Measurements from ENCODE around the gene RPP21.

RPP21 gene

DNA sequence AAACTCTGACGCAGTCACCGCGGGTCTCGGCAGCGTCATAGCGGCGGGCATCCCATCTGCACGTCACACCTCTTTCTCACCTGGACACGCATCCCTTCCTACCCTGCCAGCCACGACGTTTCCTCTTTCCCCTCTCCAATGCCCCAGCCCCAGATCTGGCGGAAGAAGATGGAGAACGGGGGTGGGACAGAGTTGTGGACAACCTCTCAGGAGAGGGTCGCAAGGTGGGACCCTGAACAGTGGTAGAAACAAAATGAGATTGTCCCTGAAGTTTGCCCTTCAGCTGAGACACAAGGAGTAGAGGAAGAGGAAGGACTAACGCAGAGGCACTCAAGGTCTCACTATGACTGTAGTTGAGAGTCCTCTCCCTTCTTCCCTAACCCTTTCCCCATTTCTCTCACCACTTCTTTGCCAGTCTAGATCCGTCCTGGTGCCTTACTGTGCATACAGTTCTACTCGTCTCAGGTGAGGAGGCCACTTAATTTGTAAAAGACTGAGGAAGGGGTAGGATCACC, 17.7 kb upstream of the RPP21 start (continued):
- TF ChIP-seq GLIS1 (tag by site-specific recombination; IDR thresholded peaks at IDR 0.05): peak; percentile 84
- TF ChIP-seq ZNF366 (tag by site-specific recombination; conservative IDR thresholded peaks at IDR 0.05): 0 out of 2 replicates have a peak, but pooled peaks have one; percentile 18
- TF ChIP-seq ZNF19 (tag by site-specific recombination; IDR thresholded peaks at IDR 0.05; ENCODE audit: low read depth): no peak
- no peak for TF ChIP-seq MYNN (tag by site-specific recombination; IDR thresholded peaks at IDR 0.05; ENCODE audit: borderline replicate concordance)
- no peak for TF ChIP-seq ZBTB44 (tag by site-specific recombination; IDR thresholded peaks at IDR 0.05)
- TF ChIP-seq ZNF585B (tag by site-specific recombination; IDR thresholded peaks at IDR 0.05): no peak
- TF ChIP-seq ZNF26 (tag by site-specific recombination; IDR thresholded peaks at IDR 0.05): no peak
- no peak for TF ChIP-seq ZNF837 (tag by site-specific recombination; IDR thresholded peaks at IDR 0.05)
- no peak for TF ChIP-seq ZNF133 (tag by site-specific recombination; IDR thresholded peaks at IDR 0.05)
- TF ChIP-seq, protein P1, sequence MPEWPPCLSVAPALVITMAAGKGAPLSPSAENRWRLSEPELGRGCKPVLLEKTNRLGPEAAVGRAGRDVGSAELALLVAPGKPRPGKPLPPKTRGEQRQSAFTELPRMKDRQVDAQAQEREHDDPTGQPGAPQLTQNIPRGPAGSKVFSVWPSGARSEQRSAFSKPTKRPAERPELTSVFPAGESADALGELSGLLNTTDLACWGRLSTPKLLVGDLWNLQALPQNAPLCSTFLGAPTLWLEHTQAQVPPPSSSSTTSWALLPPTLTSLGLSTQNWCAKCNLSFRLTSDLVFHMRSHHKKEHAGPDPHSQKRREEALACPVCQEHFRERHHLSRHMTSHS (tag by site-specific recombination; IDR thresholded peaks at IDR 0.05): no peak
- TF ChIP-seq SALL2 (tag by site-specific recombination; IDR thresholded peaks at IDR 0.05; ENCODE audit: borderline replicate concordance): no peak
- no peak for TF ChIP-seq ZNF596 (tag by site-specific recombination; IDR thresholded peaks at IDR 0.05)
- TF ChIP-seq ZNF664 (tag by site-specific recombination; IDR thresholded peaks at IDR 0.05): no peak
- no peak for TF ChIP-seq ZSCAN5A (tag by site-specific recombination; IDR thresholded peaks at IDR 0.05)
- TF ChIP-seq HOXC10 (CRISPR knock-in tag; IDR thresholded peaks at IDR 0.05): no peak
- TF ChIP-seq ZEB2 (tag by site-specific recombination; IDR thresholded peaks at IDR 0.05): peak; percentile 65
- TF ChIP-seq ZNF404 (tag by site-specific recombination; IDR thresholded peaks at IDR 0.05): no peak
- peak; percentile 24; the same call in 1 of the 2 replicates for TF ChIP-seq SP7 (tag by site-specific recombination; IDR thresholded peaks at IDR 0.05)
- TF ChIP-seq PRDM1 (tag by site-specific recombination; IDR thresholded peaks at IDR 0.05): peak; percentile 8; the same call in 1 of the 2 replicates
- no peak for TF ChIP-seq ZNF391 (tag by site-specific recombination; IDR thresholded peaks at IDR 0.05; ENCODE audit: borderline replicate concordance, low read depth)
- TF ChIP-seq ZNF623 (tag by site-specific recombination; IDR thresholded peaks at IDR 0.05): no peak
- no peak for TF ChIP-seq ZNF214 (tag by site-specific recombination; IDR thresholded peaks at IDR 0.05; ENCODE audit: borderline replicate concordance)
- TF ChIP-seq MZF1 (tag by site-specific recombination; IDR thresholded peaks at IDR 0.05; ENCODE audit: borderline replicate concordance): no peak
- TF ChIP-seq, protein P2, sequence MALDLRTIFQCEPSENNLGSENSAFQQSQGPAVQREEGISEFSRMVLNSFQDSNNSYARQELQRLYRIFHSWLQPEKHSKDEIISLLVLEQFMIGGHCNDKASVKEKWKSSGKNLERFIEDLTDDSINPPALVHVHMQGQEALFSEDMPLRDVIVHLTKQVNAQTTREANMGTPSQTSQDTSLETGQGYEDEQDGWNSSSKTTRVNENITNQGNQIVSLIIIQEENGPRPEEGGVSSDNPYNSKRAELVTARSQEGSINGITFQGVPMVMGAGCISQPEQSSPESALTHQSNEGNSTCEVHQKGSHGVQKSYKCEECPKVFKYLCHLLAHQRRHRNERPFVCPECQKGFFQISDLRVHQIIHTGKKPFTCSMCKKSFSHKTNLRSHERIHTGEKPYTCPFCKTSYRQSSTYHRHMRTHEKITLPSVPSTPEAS (tag by site-specific recombination; IDR thresholded peaks at IDR 0.05): no peak
- no peak for TF ChIP-seq MEIS1 (CRISPR knock-in tag; IDR thresholded peaks at IDR 0.05; ENCODE audit: borderline replicate concordance)
- no peak for TF ChIP-seq ELK4 (IDR thresholded peaks at IDR 0.05; ENCODE audit: borderline replicate concordance, low read depth, low read length)
- no peak for TF ChIP-seq PRDM2 (tag by site-specific recombination; IDR thresholded peaks at IDR 0.05; ENCODE audit: borderline replicate concordance)
